Fibroblast of lung (primary cell): ENCODE results near the gene CENPVL3. TPM values are rescaled to one million over a fixed set of nuclear protein-coding genes. Genes with fewer than 3 reads are reported as not detected.
A peak's percentile ranks its signal among the peaks of the same experiment; 100 is the strongest.
"Not testable (repeated sequence)": the region's sequence is repeated elsewhere in the genome, so short reads cannot be mapped to it uniquely, and the experiment has no call there.

Experiments used
- DNase-seq, 2 donors: peaks; one replicate each; pipeline versions ENCODE4 v3.0.0 to v3.0.0-alpha.2; 2010; ENCODE audit warnings: low read depth in 2 of 2
- H2AFZ ChIP-seq: 2 replicates; pipeline ENCODE4 v1.5.1; 2012; ENCODE audit warnings: low read length, control low read depth, inconsistent platforms
- H3K27ac ChIP-seq: 2 replicates; pipeline ENCODE4 v1.5.1; 2011; ENCODE audit warnings: low read length, control low read depth; ENCODE audit not compliant: insufficient read depth
- H3K27me3 ChIP-seq: 2 replicates; pipeline ENCODE4 v1.5.1; 2011; ENCODE audit warnings: mild to moderate bottlenecking, low read length; ENCODE audit not compliant: control insufficient read depth, insufficient read depth
- H3K36me3 ChIP-seq: 2 replicates; pipeline ENCODE4 v1.5.1; 2011; ENCODE audit warnings: low read length; ENCODE audit not compliant: control insufficient read depth, insufficient read depth
- H3K4me1 ChIP-seq: 2 replicates; pipeline ENCODE4 v1.5.1; 2011; ENCODE audit warnings: low read length; ENCODE audit not compliant: control insufficient read depth, insufficient read depth; ENCODE audit errors: extremely low read depth
- H3K4me2 ChIP-seq: 2 replicates; pipeline ENCODE4 v1.5.1; 2011; ENCODE audit warnings: low read length, control low read depth; ENCODE audit not compliant: insufficient read depth; ENCODE audit errors: extremely low read depth
- H3K4me3 ChIP-seq, 4 experiments: fragments of 200-600 bp in 1 of 4; sonication (generic) in 1 of 4; replicated peaks in 1 of 4; 2 replicates each; pipeline ENCODE4 v1.5.1; 2011 to 2016; ENCODE audit warnings: low read length in 4 of 4, low read depth in 3 of 4, mild to moderate bottlenecking in 3 of 4, control low read depth in 2 of 4, inconsistent platforms in 1 of 4, mixed read lengths in 1 of 4; ENCODE audit not compliant: insufficient read depth in 1 of 4; ENCODE audit errors: control extremely low read depth in 1 of 4
- H3K79me2 ChIP-seq: 2 replicates; pipeline ENCODE4 v1.5.1; 2012; ENCODE audit warnings: mild to moderate bottlenecking, low read length, inconsistent platforms; ENCODE audit not compliant: control insufficient read depth, insufficient read depth
- H3K9ac ChIP-seq: 2 replicates; pipeline ENCODE4 v1.5.1; 2011; ENCODE audit warnings: mild to moderate bottlenecking, low read length, control low read depth; ENCODE audit not compliant: insufficient read depth
- H3K9me3 ChIP-seq: 2 replicates; pipeline ENCODE4 v1.5.1; 2012; ENCODE audit warnings: low read depth, low read length; ENCODE audit not compliant: control insufficient read depth, insufficient read depth
- H4K20me1 ChIP-seq: 2 replicates; pipeline ENCODE4 v1.5.1; 2011; ENCODE audit warnings: low read length; ENCODE audit not compliant: control insufficient read depth, insufficient read depth; ENCODE audit errors: extremely low read depth
- EZH2 ChIP-seq: IDR thresholded peaks from 2 replicates; pipeline ENCODE4 v1.5.1; 2012; ENCODE audit warnings: low read length, control low read depth, mild to moderate bottlenecking; ENCODE audit errors: missing control alignments
- polyA minus RNA-seq: library from RNA; depleted of rRNA, polyadenylated mRNA; stranded (reverse); fragments of >200 nt; gene quantifications from 2 replicates; pipeline ENCODE4 v1.2.3, GENCODE V29; 2011; ENCODE audit warnings: low replicate concordance
- polyA plus RNA-seq, 2 donors: library from polyadenylated mRNA; depleted of rRNA in 1 of 2; stranded (reverse) in 1 of 2; unstranded in 1 of 2; fragments of >200 nt; gene quantifications; 2 replicates each; pipeline ENCODE4 v1.2.1, GENCODE V29; 2011 to 2012; ENCODE audit warnings: missing spikeins in 1 of 2
- total RNA-seq: library from RNA; depleted of rRNA; stranded (reverse); fragments of >200 nt; gene quantifications from 2 replicates; pipeline ENCODE4 v1.2.1, GENCODE V29; 2014
- TF ChIP-seq, protein P1 (sequence below), 2 donors: IDR thresholded peaks in 1 of 2; conservative IDR thresholded peaks in 1 of 2; 1 replicate in 1 of 2; 2 replicates in 1 of 2; pipeline ENCODE4 v1.5.1; 2011 to 2012; ENCODE audit warnings: low read length in 2 of 2, control low read depth in 1 of 2, inconsistent platforms in 1 of 2, low read depth in 1 of 2, mild to moderate bottlenecking in 1 of 2

The CENPVL3 gene
- not detected in 2 replicates for total RNA-seq
- polyA plus RNA-seq: not detected in 2 replicates
- not detected in 2 replicates for polyA plus RNA-seq (2012)
- polyA minus RNA-seq: not detected in 2 replicates

DNA sequence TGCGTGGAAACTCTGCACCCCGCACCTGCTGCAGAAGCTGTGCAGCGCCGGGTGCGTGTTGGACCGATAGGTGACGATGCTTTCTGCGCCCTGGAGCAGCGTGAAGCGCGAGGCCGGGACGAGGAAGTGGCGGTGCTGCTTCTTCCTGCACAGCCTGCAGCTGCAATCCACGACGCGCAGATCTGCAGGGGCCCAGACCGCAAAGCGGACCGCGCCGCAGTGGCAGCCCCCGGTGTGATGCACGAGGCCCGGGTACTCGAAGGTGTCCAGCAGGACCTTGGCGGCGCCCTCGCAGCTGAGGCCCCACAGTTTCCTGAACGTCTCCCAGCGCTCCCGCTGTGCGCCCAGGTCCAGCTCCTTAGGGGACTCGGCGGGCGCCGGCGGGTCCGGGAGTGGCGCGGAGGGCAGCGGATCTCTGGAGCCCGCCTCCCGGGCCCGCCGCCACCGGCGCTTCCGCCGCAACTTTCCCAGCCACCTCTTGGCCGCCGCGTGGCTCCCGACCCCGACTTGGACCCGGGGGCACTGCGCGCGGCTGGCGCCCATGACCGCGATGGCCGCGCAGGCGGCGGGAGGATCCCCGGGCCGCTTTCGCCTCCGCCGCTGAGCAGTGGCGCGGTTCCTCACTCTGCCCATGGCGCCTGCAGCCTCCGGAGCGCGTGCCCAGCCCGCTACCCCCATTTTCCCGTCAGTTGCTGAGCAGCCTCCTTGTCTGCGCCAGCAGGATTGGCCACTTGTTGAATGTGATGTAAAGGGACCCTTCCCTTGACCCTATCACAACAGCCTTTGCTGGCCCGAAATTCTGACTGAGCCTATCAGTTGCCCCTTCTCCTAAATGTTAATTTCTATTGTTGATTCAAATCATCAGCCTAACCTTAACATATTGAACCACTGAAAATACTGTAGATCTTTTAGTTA lies at the start of gene CENPVL3:
Gene CENPVL3 (minus strand): TSS at position 672 of the 915 bp plus-strand sequence. CDS start 39 bp downstream, at position 633.
- H3K9me3 ChIP-seq, H2AFZ ChIP-seq, H3K4me3 ChIP-seq, H3K4me2 ChIP-seq, H3K4me1 ChIP-seq, H3K9ac ChIP-seq, H4K20me1 ChIP-seq, H3K79me2 ChIP-seq, H3K27ac ChIP-seq, H3K36me3 ChIP-seq: not testable (repeated sequence)
- peak in 1 of 2 donors; percentile 6 for DNase-seq
- H3K27me3 ChIP-seq: peaks cover 11% of the 10 kb centered on the region

DNA sequence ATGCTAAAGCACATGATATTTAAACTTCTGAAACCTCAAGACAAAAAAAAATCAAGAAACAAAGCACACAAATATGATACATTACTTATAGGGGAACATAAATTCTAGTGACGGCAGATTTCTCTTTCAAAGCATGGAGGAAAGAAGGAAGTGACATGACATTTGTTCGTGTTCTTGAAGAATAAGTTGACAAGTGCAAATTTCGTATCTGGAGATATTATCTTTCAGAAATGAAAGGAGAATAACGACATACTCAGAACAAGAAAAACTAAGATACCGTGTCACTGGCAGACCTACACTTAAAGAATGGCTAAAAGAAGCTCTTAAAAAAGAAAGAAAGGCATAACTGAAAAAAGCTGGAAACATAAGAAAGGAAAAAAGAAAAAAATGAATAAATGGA lies 47.3 kb upstream of the CENPVL3 start:
- Histone ChIP-seq H3K27me3 (no peaks in the 10 kb centered on the region), H2AFZ (no peak overlapping the region), H3K27ac (no peak overlapping the region), H3K4me2 (no peak overlapping the region), H4K20me1 (no peaks in the 10 kb centered on the region), H3K4me3 (no peak overlapping the region), H3K36me3 (no peaks in the 10 kb centered on the region), H3K9ac (no peak overlapping the region), H3K9me3 (no peaks in the 10 kb centered on the region), H3K79me2 (no peaks in the 10 kb centered on the region), H3K4me1 (no peaks in the 10 kb centered on the region)
- TF ChIP-seq EZH2: no peak
- TF ChIP-seq, protein P1, sequence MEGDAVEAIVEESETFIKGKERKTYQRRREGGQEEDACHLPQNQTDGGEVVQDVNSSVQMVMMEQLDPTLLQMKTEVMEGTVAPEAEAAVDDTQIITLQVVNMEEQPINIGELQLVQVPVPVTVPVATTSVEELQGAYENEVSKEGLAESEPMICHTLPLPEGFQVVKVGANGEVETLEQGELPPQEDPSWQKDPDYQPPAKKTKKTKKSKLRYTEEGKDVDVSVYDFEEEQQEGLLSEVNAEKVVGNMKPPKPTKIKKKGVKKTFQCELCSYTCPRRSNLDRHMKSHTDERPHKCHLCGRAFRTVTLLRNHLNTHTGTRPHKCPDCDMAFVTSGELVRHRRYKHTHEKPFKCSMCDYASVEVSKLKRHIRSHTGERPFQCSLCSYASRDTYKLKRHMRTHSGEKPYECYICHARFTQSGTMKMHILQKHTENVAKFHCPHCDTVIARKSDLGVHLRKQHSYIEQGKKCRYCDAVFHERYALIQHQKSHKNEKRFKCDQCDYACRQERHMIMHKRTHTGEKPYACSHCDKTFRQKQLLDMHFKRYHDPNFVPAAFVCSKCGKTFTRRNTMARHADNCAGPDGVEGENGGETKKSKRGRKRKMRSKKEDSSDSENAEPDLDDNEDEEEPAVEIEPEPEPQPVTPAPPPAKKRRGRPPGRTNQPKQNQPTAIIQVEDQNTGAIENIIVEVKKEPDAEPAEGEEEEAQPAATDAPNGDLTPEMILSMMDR (conservative IDR thresholded peaks at IDR 0.05 in 1 of 2, IDR thresholded peaks at IDR 0.05 in 1 of 2; ENCODE audit: low read depth in 1 of 2, low read length in 2 of 2): no peak
- DNase-seq: no peak

DNA sequence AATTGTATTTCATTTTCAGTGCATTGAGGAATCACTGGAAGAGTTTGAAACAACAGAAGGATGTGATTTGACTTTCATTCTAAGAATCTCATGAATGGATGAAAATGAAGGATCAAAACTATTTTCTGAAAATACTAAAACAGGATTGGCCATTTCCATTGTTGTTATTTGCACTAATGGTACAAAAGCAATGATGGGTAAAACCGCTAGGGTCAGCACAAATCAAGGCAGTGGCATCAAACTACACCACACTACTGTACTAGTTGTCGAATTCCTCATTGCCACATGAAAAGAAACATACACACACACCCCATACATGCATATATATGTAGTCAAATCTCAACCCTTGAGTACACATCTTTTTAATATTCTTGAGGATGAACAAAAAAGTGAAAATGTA lies 24.7 kb upstream of the CENPVL3 start:
- H3K9me3 ChIP-seq: no peaks in the 10 kb centered on the region
- H3K4me2 ChIP-seq: no peak overlapping the region
- no peak overlapping the region for H3K4me3 ChIP-seq
- no peaks in the 10 kb centered on the region for H3K79me2 ChIP-seq
- H3K4me1 ChIP-seq: no peaks in the 10 kb centered on the region
- no peaks in the 10 kb centered on the region for H3K36me3 ChIP-seq
- no peaks in the 10 kb centered on the region for H3K27me3 ChIP-seq
- no peaks in the 10 kb centered on the region for H4K20me1 ChIP-seq
- TF ChIP-seq, protein P1 (conservative IDR thresholded peaks at IDR 0.05 in 1 of 2, IDR thresholded peaks at IDR 0.05 in 1 of 2; ENCODE audit: low read depth in 1 of 2, low read length in 2 of 2): no peak
- no peak for TF ChIP-seq EZH2
- H3K9ac ChIP-seq: no peak overlapping the region
- no peak overlapping the region for H2AFZ ChIP-seq
- no peak overlapping the region for H3K27ac ChIP-seq
- no peak for DNase-seq
